ENCODE data around the gene XKR8.

XKR8 gene

DNA sequence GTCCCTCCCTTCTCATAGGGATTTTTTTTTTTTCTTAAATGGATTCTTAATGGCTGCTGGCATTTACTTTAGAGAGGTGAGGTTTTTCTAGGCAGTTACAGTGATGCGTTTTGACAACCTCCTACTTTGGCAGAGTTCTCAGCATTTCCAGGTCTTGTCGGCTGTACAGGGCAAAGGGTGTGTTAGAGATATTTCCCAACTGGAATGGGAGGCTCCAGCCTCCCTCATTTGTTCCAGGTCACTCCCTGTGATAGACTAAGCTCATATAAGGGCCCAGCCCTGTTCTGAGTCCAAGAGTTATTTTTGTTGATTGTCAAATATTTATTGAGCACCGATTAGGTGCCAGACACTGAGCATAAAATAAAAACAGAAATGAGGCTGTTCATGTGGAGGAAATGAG is 7.6 kb upstream of the XKR8 start:
- DNase-seq (ENCODE audit: extremely low spot score), result no peak
- POLR2A ChIA-PET, result no interaction called here
- CTCF ChIA-PET, result interaction anchor here (1.5 to 1.7 kb wide), 2 partner anchors 8 to 12 kb away, joined by 4 to 7 read pairs; partner anchors contain the start of gene XKR8
- TF ChIP-seq CTBP1 (IDR thresholded peaks at IDR 0.05; ENCODE audit: borderline replicate concordance) (no peak), NFRKB (IDR thresholded peaks at IDR 0.05) (no peak), HDGF (IDR thresholded peaks at IDR 0.05; ENCODE audit: borderline replicate concordance) (no peak), FOXM1 (IDR thresholded peaks at IDR 0.05; ENCODE audit: borderline replicate concordance) (no peak), ARNT (IDR thresholded peaks at IDR 0.05) (no peak), SUZ12 (IDR thresholded peaks at IDR 0.05) (no peak), ZNF384 (IDR thresholded peaks at IDR 0.05) (no peak), BHLHE40 (IDR thresholded peaks at IDR 0.05; ENCODE audit: borderline replicate concordance) (no peak), TARDBP (IDR thresholded peaks at IDR 0.05) (no peak), SP1 (IDR thresholded peaks at IDR 0.05) (no peak), ELF4 (IDR thresholded peaks at IDR 0.05) (no peak), LEF1 (IDR thresholded peaks at IDR 0.05; ENCODE audit: borderline replicate concordance) (no peak), L3MBTL2 (conservative IDR thresholded peaks at IDR 0.05) (no peak), FOXA1 (IDR thresholded peaks at IDR 0.05) (no peak)
- TF ChIP-seq, protein P1, sequence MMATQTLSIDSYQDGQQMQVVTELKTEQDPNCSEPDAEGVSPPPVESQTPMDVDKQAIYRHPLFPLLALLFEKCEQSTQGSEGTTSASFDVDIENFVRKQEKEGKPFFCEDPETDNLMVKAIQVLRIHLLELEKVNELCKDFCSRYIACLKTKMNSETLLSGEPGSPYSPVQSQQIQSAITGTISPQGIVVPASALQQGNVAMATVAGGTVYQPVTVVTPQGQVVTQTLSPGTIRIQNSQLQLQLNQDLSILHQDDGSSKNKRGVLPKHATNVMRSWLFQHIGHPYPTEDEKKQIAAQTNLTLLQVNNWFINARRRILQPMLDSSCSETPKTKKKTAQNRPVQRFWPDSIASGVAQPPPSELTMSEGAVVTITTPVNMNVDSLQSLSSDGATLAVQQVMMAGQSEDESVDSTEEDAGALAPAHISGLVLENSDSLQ (IDR thresholded peaks at IDR 0.05), result no peak

DNA sequence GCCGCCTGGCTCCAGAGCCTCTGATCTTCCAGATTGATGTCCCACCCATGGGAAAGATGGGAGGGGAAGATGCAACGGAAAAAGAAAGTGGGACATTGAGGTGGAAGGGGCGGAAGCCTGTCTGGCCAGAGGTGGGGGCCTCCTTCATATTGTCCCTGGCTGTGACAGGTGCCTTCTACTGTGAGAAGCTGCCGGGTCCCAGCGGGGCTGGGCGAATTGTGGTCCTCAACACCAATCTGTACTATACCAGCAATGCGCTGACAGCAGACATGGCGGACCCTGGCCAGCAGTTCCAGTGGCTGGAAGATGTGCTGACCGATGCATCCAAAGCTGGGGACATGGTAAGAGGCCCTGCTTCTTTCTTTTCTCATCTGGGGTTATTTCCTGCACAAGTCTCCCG is 5.6 kb upstream of the XKR8 start:
- no peak for DNase-seq (ENCODE audit: extremely low spot score)
- TF ChIP-seq NFRKB (IDR thresholded peaks at IDR 0.05) (no peak), FOXA1 (IDR thresholded peaks at IDR 0.05) (no peak), TARDBP (IDR thresholded peaks at IDR 0.05) (no peak), FOXK2 (IDR thresholded peaks at IDR 0.05) (no peak), CTBP1 (IDR thresholded peaks at IDR 0.05; ENCODE audit: borderline replicate concordance) (no peak), SP1 (IDR thresholded peaks at IDR 0.05) (no peak), L3MBTL2 (conservative IDR thresholded peaks at IDR 0.05) (no peak), ELF4 (IDR thresholded peaks at IDR 0.05) (no peak), FOXM1 (IDR thresholded peaks at IDR 0.05; ENCODE audit: borderline replicate concordance) (no peak), ARNT (IDR thresholded peaks at IDR 0.05) (no peak), ZNF384 (IDR thresholded peaks at IDR 0.05) (no peak), LEF1 (IDR thresholded peaks at IDR 0.05; ENCODE audit: borderline replicate concordance) (no peak), HDGF (IDR thresholded peaks at IDR 0.05; ENCODE audit: borderline replicate concordance) (no peak)
- TF ChIP-seq, protein P1 (IDR thresholded peaks at IDR 0.05), result no peak
- POLR2A ChIA-PET, result no interaction called here
- CTCF ChIA-PET, result interaction anchor here (0.5 kb wide), 1 partner anchor 414 kb away, joined by 3 read pairs; no protein-coding TSS in a partner anchor

DNA sequence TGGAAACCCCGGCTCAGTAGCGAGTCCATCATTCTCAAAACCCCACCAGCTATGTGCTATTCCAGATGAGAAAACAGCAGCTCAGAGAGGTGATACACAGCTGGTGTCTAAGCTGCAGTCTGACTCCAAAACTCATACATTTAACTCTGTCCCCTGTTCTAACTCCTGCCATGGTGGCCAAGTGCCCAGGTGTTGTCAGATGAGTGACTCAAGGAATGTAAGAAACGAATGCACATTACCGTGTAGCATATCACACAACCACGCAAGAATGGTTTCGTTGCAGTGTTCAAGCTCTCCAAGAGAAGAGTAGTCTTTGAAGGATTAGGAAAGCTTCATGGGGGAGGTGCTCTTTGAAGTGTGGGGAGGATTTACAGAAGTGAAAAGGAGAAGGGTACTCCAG is 4.7 kb upstream of the XKR8 start:
- DNase-seq (ENCODE audit: extremely low spot score), result no peak
- TF ChIP-seq SP1 (IDR thresholded peaks at IDR 0.05), result no peak
- no peak for TF ChIP-seq SUZ12 (IDR thresholded peaks at IDR 0.05)
- no peak for TF ChIP-seq ZNF384 (IDR thresholded peaks at IDR 0.05)
- TF ChIP-seq FOXM1 (IDR thresholded peaks at IDR 0.05; ENCODE audit: borderline replicate concordance), result no peak
- TF ChIP-seq BHLHE40 (IDR thresholded peaks at IDR 0.05; ENCODE audit: borderline replicate concordance), result no peak
- no peak for TF ChIP-seq L3MBTL2 (conservative IDR thresholded peaks at IDR 0.05)
- no peak for TF ChIP-seq NFRKB (IDR thresholded peaks at IDR 0.05)
- no peak for TF ChIP-seq CTBP1 (IDR thresholded peaks at IDR 0.05; ENCODE audit: borderline replicate concordance)
- TF ChIP-seq FOXA1 (IDR thresholded peaks at IDR 0.05), result no peak
- ChIA-PET POLR2A (interaction anchor here (1.1 kb wide), 1 partner anchor 8 kb away, joined by 4 read pairs; no protein-coding TSS in a partner anchor), CTCF (no interaction called here)

DNA sequence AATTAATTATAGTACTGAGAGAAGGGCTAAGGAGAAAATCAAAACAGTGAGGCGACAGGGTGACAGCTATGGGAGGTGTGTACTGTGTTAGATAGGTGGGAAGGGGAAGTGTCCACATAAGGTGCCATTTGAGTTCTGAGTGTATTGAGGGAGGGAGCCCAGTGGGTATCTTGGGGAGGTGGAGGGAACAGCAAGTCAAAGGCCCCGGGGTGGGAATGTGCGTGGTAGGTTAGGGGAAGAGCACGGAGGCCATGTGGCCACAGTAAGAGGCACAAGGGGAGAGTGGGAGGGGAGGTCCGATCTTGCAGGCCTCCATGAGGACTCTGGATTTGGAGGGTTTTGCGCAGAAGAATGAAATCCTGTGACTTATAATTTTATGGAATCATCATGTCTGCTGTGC is 3.0 kb upstream of the XKR8 start:
- TF ChIP-seq CTBP1 (IDR thresholded peaks at IDR 0.05; ENCODE audit: borderline replicate concordance) (no peak), FOXM1 (IDR thresholded peaks at IDR 0.05; ENCODE audit: borderline replicate concordance) (no peak), L3MBTL2 (conservative IDR thresholded peaks at IDR 0.05) (no peak), ELF4 (IDR thresholded peaks at IDR 0.05) (no peak), ARNT (IDR thresholded peaks at IDR 0.05) (no peak), LEF1 (IDR thresholded peaks at IDR 0.05; ENCODE audit: borderline replicate concordance) (no peak), BHLHE40 (IDR thresholded peaks at IDR 0.05; ENCODE audit: borderline replicate concordance) (no peak), FOXK2 (IDR thresholded peaks at IDR 0.05) (no peak), SUZ12 (IDR thresholded peaks at IDR 0.05) (no peak), SP1 (IDR thresholded peaks at IDR 0.05) (no peak), FOXA1 (IDR thresholded peaks at IDR 0.05) (no peak), HDGF (IDR thresholded peaks at IDR 0.05; ENCODE audit: borderline replicate concordance) (no peak), NFRKB (IDR thresholded peaks at IDR 0.05) (no peak), ZNF384 (IDR thresholded peaks at IDR 0.05) (no peak)
- TF ChIP-seq, protein P1 (IDR thresholded peaks at IDR 0.05), result no peak
- POLR2A ChIA-PET, result interaction anchor here (1.0 kb wide), 1 partner anchor 21 kb away, joined by 4 read pairs; the partner anchor contains the start of gene SMPDL3B
- CTCF ChIA-PET, result interaction anchor here (1.0 to 1.2 kb wide), 2 partner anchors 16 to 22 kb away, joined by 3 read pairs; partner anchors contain the start of gene SMPDL3B
- no peak for DNase-seq (ENCODE audit: extremely low spot score)

DNA sequence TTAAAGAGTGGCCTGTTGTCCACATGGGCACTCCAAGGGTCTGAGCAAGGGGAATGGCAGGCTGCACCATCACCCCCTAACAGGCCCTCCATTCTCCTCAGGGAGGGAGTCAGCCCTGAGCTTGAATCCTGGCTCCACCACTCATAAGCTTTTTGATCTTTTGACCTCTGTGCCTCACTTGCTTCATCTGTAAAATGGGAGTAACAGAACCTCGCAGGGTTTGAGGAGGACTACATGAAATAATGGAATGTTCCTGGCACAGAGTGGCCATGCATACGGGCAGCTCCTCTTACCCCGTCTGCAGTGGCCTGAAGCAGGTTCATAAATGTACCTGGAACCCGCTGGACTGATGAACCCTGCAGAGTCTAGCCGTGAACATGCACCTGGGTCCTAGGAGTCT is 2.1 kb upstream of the XKR8 start:
- no peak for TF ChIP-seq ZNF384 (IDR thresholded peaks at IDR 0.05)
- TF ChIP-seq BHLHE40 (IDR thresholded peaks at IDR 0.05; ENCODE audit: borderline replicate concordance), result no peak
- no peak for TF ChIP-seq SP1 (IDR thresholded peaks at IDR 0.05)
- TF ChIP-seq ARNT (IDR thresholded peaks at IDR 0.05), result no peak
- DNase-seq (ENCODE audit: extremely low spot score), result no peak
- CTCF ChIA-PET, result interaction anchor here (1.2 kb wide), 1 partner anchor 22 kb away, joined by 3 read pairs; the partner anchor contains the start of gene SMPDL3B
- POLR2A ChIA-PET, result interaction anchor here (1.0 kb wide), 1 partner anchor 22 kb away, joined by 4 read pairs; the partner anchor contains the start of gene SMPDL3B

DNA sequence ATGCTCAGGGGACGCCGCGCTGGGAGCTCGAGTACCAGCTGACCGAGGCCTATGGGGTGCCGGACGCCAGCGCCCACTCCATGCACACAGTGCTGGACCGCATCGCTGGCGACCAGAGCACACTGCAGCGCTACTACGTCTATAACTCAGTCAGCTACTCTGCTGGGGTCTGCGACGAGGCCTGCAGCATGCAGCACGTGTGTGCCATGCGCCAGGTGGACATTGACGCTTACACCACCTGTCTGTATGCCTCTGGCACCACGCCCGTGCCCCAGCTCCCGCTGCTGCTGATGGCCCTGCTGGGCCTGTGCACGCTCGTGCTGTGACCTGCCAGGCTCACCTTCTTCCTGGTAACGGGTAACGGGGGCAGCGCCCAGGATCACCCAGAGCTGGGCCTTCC is 1.3 kb upstream of the XKR8 start:
- DNase-seq (ENCODE audit: extremely low spot score), result no peak
- TF ChIP-seq, protein P1 (IDR thresholded peaks at IDR 0.05), result no peak
- TF ChIP-seq FOXA1 (IDR thresholded peaks at IDR 0.05) (no peak), LEF1 (IDR thresholded peaks at IDR 0.05; ENCODE audit: borderline replicate concordance) (no peak), FOXM1 (IDR thresholded peaks at IDR 0.05; ENCODE audit: borderline replicate concordance) (no peak), CTBP1 (IDR thresholded peaks at IDR 0.05; ENCODE audit: borderline replicate concordance) (no peak), FOXK2 (IDR thresholded peaks at IDR 0.05) (no peak), ELF4 (IDR thresholded peaks at IDR 0.05) (no peak), ZNF384 (IDR thresholded peaks at IDR 0.05) (no peak), L3MBTL2 (conservative IDR thresholded peaks at IDR 0.05) (no peak), ARNT (IDR thresholded peaks at IDR 0.05) (no peak)
- CTCF ChIA-PET, result no interaction called here
- POLR2A ChIA-PET, result no interaction called here

Measured in HEK293T (cell line).